ENCODE data around the gene IL6R.

DNA sequence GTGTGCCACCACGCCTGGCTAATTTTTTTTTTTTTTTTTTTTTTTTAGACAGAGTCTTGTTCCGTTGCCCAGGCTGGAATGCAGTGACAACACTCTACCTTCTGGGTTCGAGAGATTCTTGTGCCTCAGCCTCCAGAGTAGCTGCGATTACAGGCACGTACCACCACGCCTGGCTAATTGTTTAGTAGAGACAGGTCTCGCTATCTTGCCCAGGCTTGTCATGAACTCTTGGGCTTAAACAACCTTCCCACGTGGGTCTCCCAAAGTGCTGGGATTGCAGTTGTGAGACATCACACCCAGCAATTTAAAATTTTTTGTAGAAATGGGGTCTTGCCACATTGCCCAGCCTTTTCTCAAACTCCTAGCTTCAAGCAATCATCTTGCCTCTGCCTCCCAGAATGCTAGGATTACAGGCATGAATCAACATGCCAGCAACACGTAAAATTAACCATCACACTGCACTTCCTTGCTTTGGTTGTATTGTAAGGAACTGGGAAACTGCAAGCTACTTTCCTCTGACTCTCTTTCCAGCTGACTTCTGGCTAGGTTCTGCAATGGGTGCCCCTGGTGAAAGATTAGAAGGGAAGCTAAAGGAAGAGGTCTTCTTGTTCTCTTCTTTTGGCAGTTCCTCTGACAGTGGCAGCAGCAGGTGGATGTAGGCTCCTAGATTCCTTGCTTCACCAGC lies 13.9 kb upstream of the IL6R start:
- TF ChIP-seq CTCF (IDR thresholded peaks at IDR 0.05) (no peak), EZH2 (IDR thresholded peaks at IDR 0.05; ENCODE audit: borderline replicate concordance, insufficient read depth, low read depth, low read length, poor library complexity, severe bottlenecking) (no peak)

Measured in B cell (primary cell).